Loucy (cell line): ENCODE measurements around the gene B4GALNT3.

Experiments
- EZH2phosphoT487 ChIP-seq: fragments of 200-600 bp; IDR thresholded peaks from 2 replicates; pipeline ENCODE4 v1.6.1; 2018; ENCODE audit warnings: antibody characterized with exemption, mild to moderate bottlenecking, moderate library complexity, borderline replicate concordance
- TF ChIP-seq, protein P1 (sequence below): fragments of 200-600 bp; sonication (generic); conservative IDR thresholded peaks from 2 replicates; pipeline ENCODE4 v1.5.1; 2014; ENCODE audit warnings: mild to moderate bottlenecking, antibody characterized with exemption, low read length

GRCh38 chr12:414859-415258, 44.9 kb upstream of the B4GALNT3 start:
- TF ChIP-seq, protein P1, sequence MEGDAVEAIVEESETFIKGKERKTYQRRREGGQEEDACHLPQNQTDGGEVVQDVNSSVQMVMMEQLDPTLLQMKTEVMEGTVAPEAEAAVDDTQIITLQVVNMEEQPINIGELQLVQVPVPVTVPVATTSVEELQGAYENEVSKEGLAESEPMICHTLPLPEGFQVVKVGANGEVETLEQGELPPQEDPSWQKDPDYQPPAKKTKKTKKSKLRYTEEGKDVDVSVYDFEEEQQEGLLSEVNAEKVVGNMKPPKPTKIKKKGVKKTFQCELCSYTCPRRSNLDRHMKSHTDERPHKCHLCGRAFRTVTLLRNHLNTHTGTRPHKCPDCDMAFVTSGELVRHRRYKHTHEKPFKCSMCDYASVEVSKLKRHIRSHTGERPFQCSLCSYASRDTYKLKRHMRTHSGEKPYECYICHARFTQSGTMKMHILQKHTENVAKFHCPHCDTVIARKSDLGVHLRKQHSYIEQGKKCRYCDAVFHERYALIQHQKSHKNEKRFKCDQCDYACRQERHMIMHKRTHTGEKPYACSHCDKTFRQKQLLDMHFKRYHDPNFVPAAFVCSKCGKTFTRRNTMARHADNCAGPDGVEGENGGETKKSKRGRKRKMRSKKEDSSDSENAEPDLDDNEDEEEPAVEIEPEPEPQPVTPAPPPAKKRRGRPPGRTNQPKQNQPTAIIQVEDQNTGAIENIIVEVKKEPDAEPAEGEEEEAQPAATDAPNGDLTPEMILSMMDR = no peak
- no peak for TF ChIP-seq EZH2phosphoT487
